ENCODE results near the gene NT5E.

The NT5E gene

DNA sequence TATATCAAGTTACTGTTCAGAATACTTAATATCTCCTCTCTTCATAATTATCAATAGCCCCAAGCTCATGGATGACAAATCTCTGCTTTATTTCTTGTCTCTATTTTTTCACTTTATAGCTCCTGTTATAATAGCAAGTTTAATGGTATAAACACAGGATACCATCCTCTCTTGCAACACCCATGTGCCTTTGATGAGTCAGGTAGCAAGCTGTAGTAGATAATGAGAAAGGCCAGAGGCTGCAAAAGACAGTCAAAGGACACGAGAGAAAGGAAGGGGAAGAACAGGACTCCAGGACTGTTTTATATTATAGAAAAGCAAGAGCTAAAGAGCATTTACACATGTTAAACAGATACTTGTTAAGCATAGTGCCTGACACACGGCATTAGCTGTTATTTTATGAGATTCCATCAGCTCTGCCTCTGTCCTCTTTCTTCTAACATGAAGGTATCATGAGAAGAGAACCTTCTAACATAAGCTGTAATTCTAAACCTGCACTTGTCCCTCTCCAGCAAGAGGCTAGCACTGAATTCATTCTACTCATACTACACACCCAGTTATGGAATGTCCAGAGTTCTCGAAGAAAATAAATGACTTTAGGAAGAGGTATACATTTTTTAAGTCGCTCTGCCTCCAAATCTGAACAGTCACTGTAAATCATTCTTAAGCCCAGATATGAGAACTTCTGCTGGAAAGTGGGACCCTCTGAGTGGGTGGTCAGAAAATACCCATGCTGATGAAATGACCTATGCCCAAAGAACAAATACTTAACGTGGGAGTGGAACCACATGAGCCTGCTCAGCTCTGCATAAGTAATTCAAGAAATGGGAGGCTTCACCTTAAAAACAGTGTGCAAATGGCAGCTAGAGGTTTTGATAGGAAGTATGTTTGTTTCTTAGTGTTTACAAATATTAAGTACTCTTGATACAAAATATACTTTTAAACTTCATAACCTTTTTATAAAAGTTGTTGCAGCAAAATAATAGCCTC, 45.0 kb downstream of the NT5E start:
- Histone ChIP-seq H3K36me3 (ENCODE audit: control insufficient read depth in 2 of 2, insufficient read depth in 1 of 2, low read length in 2 of 2) (no peaks in the 10 kb centered on the region), H3K4me1 (ENCODE audit: control insufficient read depth, insufficient read depth, low read length) (peaks cover 13% of the 10 kb centered on the region), H3K4me3 (ENCODE audit: low read depth, low read length) (no peak overlapping the region), H3K27ac (ENCODE audit: extremely low read depth, low read depth, low read length) (no peak overlapping the region), H3K9me3 (ENCODE audit: control insufficient read depth, insufficient read depth, low read depth, low read length) (no peaks in the 10 kb centered on the region)
- CTCF ChIA-PET, result interaction anchor here (0.6 to 7.7 kb wide), 9 partner anchors 8 to 245 kb away, joined by 3 to 89 read pairs (median 3); no protein-coding TSS in a partner anchor
- POLR2A ChIA-PET, result interaction anchor here (1.6 kb wide), 2 partner anchors 148 to 184 kb away, joined by 6 to 8 read pairs; partner anchors contain the start of gene SYNCRIP
- TF ChIP-seq EGR2 (tag by site-specific recombination; IDR thresholded peaks at IDR 0.05; ENCODE audit: low read depth) (0 out of 2 replicates have a peak, but pooled peaks have one; percentile 12), ZNF843 (tag by site-specific recombination; IDR thresholded peaks at IDR 0.05) (no peak)

DNA sequence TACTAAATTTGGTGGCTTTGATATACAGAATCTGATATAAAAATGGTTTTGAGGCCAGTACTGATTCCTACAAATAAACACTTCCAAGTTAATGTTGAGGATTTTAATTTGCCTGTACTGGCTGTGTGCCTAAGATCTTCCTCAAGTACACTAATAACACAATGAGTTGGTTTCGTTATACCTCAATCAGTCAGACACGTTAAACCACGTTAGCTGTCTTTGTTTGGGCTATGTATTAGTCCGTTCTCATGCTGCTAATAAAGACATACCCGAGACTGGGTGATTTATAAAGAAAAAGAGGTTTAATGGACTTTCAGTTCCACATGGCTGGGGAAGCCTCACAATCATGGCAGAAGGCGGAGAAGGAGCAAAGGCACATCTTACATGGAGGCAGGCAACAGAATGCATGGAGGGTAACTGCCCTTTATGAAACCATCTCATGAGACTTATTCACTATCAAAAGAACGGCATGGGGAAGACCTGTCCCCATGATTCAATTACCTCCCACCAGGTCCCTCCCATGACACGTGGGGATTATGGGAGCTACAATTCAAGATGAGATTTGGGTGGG, 46.2 kb downstream of the NT5E start:
- TF ChIP-seq ZNF391 (tag by site-specific recombination; IDR thresholded peaks at IDR 0.05; ENCODE audit: borderline replicate concordance, low read depth) (no peak), ZNF302 (tag by site-specific recombination; IDR thresholded peaks at IDR 0.05; ENCODE audit: low read depth) (no peak), ZBTB7A (tag by site-specific recombination; IDR thresholded peaks at IDR 0.05; ENCODE audit: low read depth) (no peak), ZNF837 (tag by site-specific recombination; IDR thresholded peaks at IDR 0.05) (no peak), SP7 (tag by site-specific recombination; IDR thresholded peaks at IDR 0.05) (no peak), ZNF362 (tag by site-specific recombination; IDR thresholded peaks at IDR 0.05) (no peak), ZNF555 (tag by site-specific recombination; conservative IDR thresholded peaks at IDR 0.05) (no peak), ZNF610 (tag by site-specific recombination; IDR thresholded peaks at IDR 0.05; ENCODE audit: borderline replicate concordance) (no peak), ZNF23 (tag by site-specific recombination; IDR thresholded peaks at IDR 0.05; ENCODE audit: borderline replicate concordance) (no peak), KLF8 (tag by site-specific recombination; IDR thresholded peaks at IDR 0.05) (no peak), HOXA7 (CRISPR knock-in tag; IDR thresholded peaks at IDR 0.05; ENCODE audit: borderline replicate concordance) (no peak)
- TF ChIP-seq, protein P1, sequence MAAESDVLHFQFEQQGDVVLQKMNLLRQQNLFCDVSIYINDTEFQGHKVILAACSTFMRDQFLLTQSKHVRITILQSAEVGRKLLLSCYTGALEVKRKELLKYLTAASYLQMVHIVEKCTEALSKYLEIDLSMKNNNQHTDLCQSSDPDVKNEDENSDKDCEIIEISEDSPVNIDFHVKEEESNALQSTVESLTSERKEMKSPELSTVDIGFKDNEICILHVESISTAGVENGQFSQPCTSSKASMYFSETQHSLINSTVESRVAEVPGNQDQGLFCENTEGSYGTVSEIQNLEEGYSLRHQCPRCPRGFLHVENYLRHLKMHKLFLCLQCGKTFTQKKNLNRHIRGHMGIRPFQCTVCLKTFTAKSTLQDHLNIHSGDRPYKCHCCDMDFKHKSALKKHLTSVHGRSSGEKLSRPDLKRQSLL (tag by site-specific recombination; IDR thresholded peaks at IDR 0.05), result no peak
- TF ChIP-seq, protein P2, sequence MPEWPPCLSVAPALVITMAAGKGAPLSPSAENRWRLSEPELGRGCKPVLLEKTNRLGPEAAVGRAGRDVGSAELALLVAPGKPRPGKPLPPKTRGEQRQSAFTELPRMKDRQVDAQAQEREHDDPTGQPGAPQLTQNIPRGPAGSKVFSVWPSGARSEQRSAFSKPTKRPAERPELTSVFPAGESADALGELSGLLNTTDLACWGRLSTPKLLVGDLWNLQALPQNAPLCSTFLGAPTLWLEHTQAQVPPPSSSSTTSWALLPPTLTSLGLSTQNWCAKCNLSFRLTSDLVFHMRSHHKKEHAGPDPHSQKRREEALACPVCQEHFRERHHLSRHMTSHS (tag by site-specific recombination; IDR thresholded peaks at IDR 0.05), result no peak
- Histone ChIP-seq H3K36me3 (ENCODE audit: control insufficient read depth in 2 of 2, insufficient read depth in 1 of 2, low read length in 2 of 2) (no peaks in the 10 kb centered on the region), H3K4me1 (ENCODE audit: control insufficient read depth, insufficient read depth, low read length) (peaks cover 15% of the 10 kb centered on the region), H3K27ac (ENCODE audit: extremely low read depth, low read depth, low read length) (no peak overlapping the region), H3K4me3 (ENCODE audit: low read depth, low read length) (no peak overlapping the region), H3K9me3 (ENCODE audit: control insufficient read depth, insufficient read depth, low read depth, low read length) (no peaks in the 10 kb centered on the region)
- CTCF ChIA-PET, result interaction anchor here (0.8 to 7.7 kb wide), 2 partner anchors 12 to 41 kb away, joined by 7 to 89 read pairs; no protein-coding TSS in a partner anchor
- POLR2A ChIA-PET, result no interaction called here

GRCh38 chr6:85496856-85497255, 47.0 kb downstream of the NT5E start:
- Histone ChIP-seq H3K36me3 (ENCODE audit: control insufficient read depth in 2 of 2, insufficient read depth in 1 of 2, low read length in 2 of 2) (no peaks in the 10 kb centered on the region), H3K27ac (ENCODE audit: extremely low read depth, low read depth, low read length) (no peak overlapping the region), H3K4me3 (ENCODE audit: low read depth, low read length) (no peak overlapping the region), H3K4me1 (ENCODE audit: control insufficient read depth, insufficient read depth, low read length) (peaks cover 15% of the 10 kb centered on the region), H3K9me3 (ENCODE audit: control insufficient read depth, insufficient read depth, low read depth, low read length) (no peaks in the 10 kb centered on the region)
- TF ChIP-seq ZSCAN4 (tag by site-specific recombination; IDR thresholded peaks at IDR 0.05), result no peak
- TF ChIP-seq ZNF660 (tag by site-specific recombination; IDR thresholded peaks at IDR 0.05), result no peak
- TF ChIP-seq, protein P3, sequence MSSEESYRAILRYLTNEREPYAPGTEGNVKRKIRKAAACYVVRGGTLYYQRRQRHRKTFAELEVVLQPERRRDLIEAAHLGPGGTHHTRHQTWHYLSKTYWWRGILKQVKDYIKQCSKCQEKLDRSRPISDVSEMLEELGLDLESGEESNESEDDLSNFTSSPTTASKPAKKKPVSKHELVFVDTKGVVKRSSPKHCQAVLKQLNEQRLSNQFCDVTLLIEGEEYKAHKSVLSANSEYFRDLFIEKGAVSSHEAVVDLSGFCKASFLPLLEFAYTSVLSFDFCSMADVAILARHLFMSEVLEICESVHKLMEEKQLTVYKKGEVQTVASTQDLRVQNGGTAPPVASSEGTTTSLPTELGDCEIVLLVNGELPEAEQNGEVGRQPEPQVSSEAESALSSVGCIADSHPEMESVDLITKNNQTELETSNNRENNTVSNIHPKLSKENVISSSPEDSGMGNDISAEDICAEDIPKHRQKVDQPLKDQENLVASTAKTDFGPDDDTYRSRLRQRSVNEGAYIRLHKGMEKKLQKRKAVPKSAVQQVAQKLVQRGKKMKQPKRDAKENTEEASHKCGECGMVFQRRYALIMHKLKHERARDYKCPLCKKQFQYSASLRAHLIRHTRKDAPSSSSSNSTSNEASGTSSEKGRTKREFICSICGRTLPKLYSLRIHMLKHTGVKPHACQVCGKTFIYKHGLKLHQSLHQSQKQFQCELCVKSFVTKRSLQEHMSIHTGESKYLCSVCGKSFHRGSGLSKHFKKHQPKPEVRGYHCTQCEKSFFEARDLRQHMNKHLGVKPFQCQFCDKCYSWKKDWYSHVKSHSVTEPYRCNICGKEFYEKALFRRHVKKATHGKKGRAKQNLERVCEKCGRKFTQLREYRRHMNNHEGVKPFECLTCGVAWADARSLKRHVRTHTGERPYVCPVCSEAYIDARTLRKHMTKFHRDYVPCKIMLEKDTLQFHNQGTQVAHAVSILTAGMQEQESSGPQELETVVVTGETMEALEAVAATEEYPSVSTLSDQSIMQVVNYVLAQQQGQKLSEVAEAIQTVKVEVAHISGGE (tag by site-specific recombination; conservative IDR thresholded peaks at IDR 0.05; ENCODE audit: low read depth), result no peak
- no peak for TF ChIP-seq ZNF558 (tag by site-specific recombination; IDR thresholded peaks at IDR 0.05)
- no peak for TF ChIP-seq ZNF426 (tag by site-specific recombination; IDR thresholded peaks at IDR 0.05)
- no peak for TF ChIP-seq ZNF391 (tag by site-specific recombination; IDR thresholded peaks at IDR 0.05; ENCODE audit: borderline replicate concordance, low read depth)
- ChIA-PET POLR2A (no interaction called here), CTCF (interaction anchor here (7.7 kb wide), 1 partner anchor 13 kb away, joined by 89 read pairs; no protein-coding TSS in a partner anchor)
